Measurements from ENCODE around the gene RAB3A. TPM values are rescaled to one million over a fixed set of nuclear protein-coding genes. Genes with fewer than 3 reads are reported as not detected.

The RAB3A gene
- total and polyA plus RNA-seq, 9 of the 15 experiments (the other 6 are each of a cell fraction or from before 2014, with no cell fraction given), result 0.17 to 5.1 (median 0.90) TPM; not detected in 1

- peaks cover 32% of the 10 kb centered on the region; the same call in 1 of the 3 replicates for H3K36me3 ChIP-seq (ENCODE audit: control insufficient read depth, insufficient read depth, low read length)
- no peaks in the 10 kb centered on the region; the same call in 1 of the 2 replicates for H4K20me1 ChIP-seq (replicated peaks; ENCODE audit: control insufficient read depth, insufficient read depth, low read length)
- H3K4me3 ChIP-seq, result peak overlapping the region; percentile 64
- ChIA-PET POLR2A (interaction anchor here (0.5 to 3.5 kb wide), 7 partner anchors 21 to 185 kb away, joined by 3 to 28 read pairs (median 6); partner anchors contain the start of genes IFI30, IQCN and JUND), CTCF (ENCODE audit: low intra/inter-chr PET ratio) (interaction anchor here (0.6 kb wide), 2 partner anchors 48 to 125 kb away, joined by 3 to 4 read pairs; no protein-coding TSS in a partner anchor)
- H3K9ac ChIP-seq (ENCODE audit: insufficient read depth in 1 of 2, low read depth in 2 of 2, low read length in 2 of 2), result peak overlapping the region; percentile 31 to 91
- BruUV-seq (replicated peaks), result TSS peak; percentile 51
- FAIRE-seq, result no peak
- no peaks in the 10 kb centered on the region for H3K9me1 ChIP-seq (ENCODE audit: control insufficient read depth, insufficient read depth, low read length)
- intact Hi-C loops (cut with micrococcal nuclease) (loop anchor here (5.0 kb wide), 1 partner anchor 214 kb away; the partner anchor contains the start of gene SSBP4), in situ Hi-C loops (cut with MboI) (no loop called here)
- H3K79me2 ChIP-seq (ENCODE audit: control insufficient read depth, insufficient read depth, low read length), result peaks cover 25% of the 10 kb centered on the region
- H3K27ac ChIP-seq (ENCODE audit: extremely low read depth, low read depth, low read length), result peak overlapping the region; percentile 55; the same call in 2 of the 3 replicates
- peak overlapping the region; percentile 97 for H3K4me2 ChIP-seq (ENCODE audit: insufficient read depth, low read length)
- H2AFZ ChIP-seq (ENCODE audit: low read depth, low read length), result peak overlapping the region; percentile 94
- no peaks in the 10 kb centered on the region for H3K27me3 ChIP-seq (ENCODE audit: control insufficient read depth in 2 of 2, insufficient read depth in 2 of 2, low read length in 2 of 2)
- peaks cover 14 to 45% of the 10 kb centered on the region in 2 experiments; a peak in 4 of 5 replicates for H3K4me1 ChIP-seq (replicated peaks in 1 of 2; ENCODE audit: control insufficient read depth in 2 of 2, insufficient read depth in 2 of 2, low read length in 2 of 2)
- 1% methylated on average over 38 of the region's 38 CpGs for WGBS (ENCODE audit: insufficient coverage, low coverage, missing lambda C conversion rate)
- DNase-seq (ENCODE audit: extremely low read depth in 1 of 4, low spot score in 3 of 4), result peak in 3 of 4 experiments; percentile 46 to 52 (median 47)
- ATAC-seq, result peak; percentile 4
- no peaks in the 10 kb centered on the region for H3K9me3 ChIP-seq (replicated peaks; ENCODE audit: control insufficient read depth, insufficient read depth, low read depth, low read length)
- TF ChIP-seq KDM5B (IDR thresholded peaks at IDR 0.05; ENCODE audit: insufficient replicate concordance, low read depth, low read length), result peak; percentile 38
- no peak for TF ChIP-seq TOE1 (IDR thresholded peaks at IDR 0.05; ENCODE audit: borderline replicate concordance)
- TF ChIP-seq TOE1 (CRISPR knock-in tag; IDR thresholded peaks at IDR 0.05; ENCODE audit: borderline replicate concordance, low read depth), result no peak
- TF ChIP-seq CEBPG (CRISPR knock-in tag; IDR thresholded peaks at IDR 0.05), result peak; percentile 3; the same call in 1 of the 2 replicates
- no peak for TF ChIP-seq CEBPG (tag; conservative IDR thresholded peaks at IDR 0.05 in 1 of 2, IDR thresholded peaks at IDR 0.05 in 1 of 2)
- TF ChIP-seq CREBBP (IDR thresholded peaks at IDR 0.05; ENCODE audit: low read depth, low read length), result no peak
- TF ChIP-seq, protein P1, sequence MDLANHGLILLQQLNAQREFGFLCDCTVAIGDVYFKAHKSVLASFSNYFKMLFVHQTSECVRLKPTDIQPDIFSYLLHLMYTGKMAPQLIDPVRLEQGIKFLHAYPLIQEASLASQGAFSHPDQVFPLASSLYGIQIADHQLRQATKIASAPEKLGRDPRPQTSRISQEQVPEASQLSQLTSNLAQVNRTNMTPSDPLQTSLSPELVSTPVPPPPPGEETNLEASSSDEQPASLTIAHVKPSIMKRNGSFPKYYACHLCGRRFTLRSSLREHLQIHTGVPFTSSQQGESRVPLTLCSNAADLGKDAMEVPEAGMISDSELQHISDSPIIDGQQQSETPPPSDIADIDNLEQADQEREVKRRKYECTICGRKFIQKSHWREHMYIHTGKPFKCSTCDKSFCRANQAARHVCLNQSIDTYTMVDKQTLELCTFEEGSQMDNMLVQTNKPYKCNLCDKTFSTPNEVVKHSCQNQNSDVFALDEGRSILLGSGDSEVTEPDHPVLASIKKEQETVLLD (IDR thresholded peaks at IDR 0.05), result peak; percentile 90
- 0 out of 4 replicates have a peak, but pooled peaks of 1 of the 2 experiments have one; percentile 11 for TF ChIP-seq NONO (IDR thresholded peaks at IDR 0.05; ENCODE audit: low read depth in 2 of 2, low read length in 1 of 2)
- TF ChIP-seq ID3 (CRISPR knock-in tag; IDR thresholded peaks at IDR 0.05), result no peak
- 0 out of 2 replicates have a peak, but pooled peaks have one; percentile 21 for TF ChIP-seq ID3 (tag; IDR thresholded peaks at IDR 0.05)
- TF ChIP-seq, protein P2, sequence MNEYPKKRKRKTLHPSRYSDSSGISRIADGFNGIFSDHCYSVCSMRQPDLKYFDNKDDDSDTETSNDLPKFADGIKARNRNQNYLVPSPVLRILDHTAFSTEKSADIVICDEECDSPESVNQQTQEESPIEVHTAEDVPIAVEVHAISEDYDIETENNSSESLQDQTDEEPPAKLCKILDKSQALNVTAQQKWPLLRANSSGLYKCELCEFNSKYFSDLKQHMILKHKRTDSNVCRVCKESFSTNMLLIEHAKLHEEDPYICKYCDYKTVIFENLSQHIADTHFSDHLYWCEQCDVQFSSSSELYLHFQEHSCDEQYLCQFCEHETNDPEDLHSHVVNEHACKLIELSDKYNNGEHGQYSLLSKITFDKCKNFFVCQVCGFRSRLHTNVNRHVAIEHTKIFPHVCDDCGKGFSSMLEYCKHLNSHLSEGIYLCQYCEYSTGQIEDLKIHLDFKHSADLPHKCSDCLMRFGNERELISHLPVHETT (CRISPR knock-in tag; conservative IDR thresholded peaks at IDR 0.05 in 1 of 2, IDR thresholded peaks at IDR 0.05 in 1 of 2), result peak in 1 of 2 experiments; percentile 27; a peak in 1 of 4 replicates
- TF ChIP-seq ZNF740 (CRISPR knock-in tag; IDR thresholded peaks at IDR 0.05), result peak; percentile 66; the same call in 1 of the 2 replicates
- no peak for TF ChIP-seq ZNF740 (tag; IDR thresholded peaks at IDR 0.05)
- 0 out of 2 replicates have a peak, but pooled peaks have one; percentile 38 for TF ChIP-seq HDAC8 (tag; IDR thresholded peaks at IDR 0.05)
- TF ChIP-seq SAFB (IDR thresholded peaks at IDR 0.05; ENCODE audit: borderline replicate concordance, low read depth, low read length), result peak; percentile 96
Measured at GRCh38 chr19:18203408-18203862, 407 bp downstream of the RAB3A start.
